NCI-H524 (cell line): ENCODE results near the gene MCL1.

Source experiments
- DNase-seq, 2 experiments: peaks; one replicate each; lab custom pipeline; 2025; lab: John Stamatoyannopoulos, UW

MCL1 gene

DNA sequence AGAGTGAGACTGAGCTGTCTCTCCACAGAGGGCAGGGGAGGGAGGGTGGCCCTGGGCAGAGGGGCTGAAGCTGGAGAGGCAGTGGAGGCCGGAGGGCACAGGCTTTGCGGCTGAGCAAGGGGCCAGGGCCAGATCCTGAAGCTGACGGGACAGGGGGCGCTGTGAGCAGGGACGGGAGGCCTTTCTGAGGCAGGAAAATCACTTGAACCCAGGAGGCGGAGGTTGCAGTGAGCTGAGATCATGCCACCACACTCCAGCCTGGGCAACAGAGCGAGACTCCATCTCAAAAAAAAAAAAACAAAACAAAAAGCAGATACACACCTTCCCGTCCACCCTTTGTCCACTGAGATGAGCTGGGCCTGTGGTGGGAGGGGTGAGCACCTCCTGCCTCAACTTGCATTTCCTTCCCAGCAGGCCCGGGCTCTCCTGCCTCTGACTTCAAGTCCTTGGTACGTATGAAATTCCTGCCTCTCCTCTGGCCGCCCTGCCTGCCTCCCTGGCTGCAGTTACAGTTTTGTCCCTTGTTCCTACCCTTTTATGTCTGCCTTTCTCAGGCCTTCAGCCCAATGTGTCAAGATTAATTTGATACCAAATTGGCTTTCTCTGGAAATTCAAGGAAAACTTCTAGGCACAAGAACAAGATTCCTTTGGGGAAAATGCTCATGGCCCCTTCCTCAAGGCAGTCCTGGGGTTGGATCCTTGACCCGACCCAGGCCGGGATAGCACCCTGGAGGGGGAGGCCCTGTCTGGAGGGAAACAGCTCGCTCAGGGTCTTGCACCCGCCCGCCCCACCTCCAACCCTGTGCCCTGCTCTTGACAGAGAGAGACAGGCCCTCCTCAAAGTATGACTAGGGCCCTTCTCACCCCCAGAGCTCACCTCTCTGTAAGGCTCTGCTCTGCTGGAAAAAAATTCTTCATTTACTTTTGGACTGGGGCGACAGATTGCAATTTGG is 41.4 kb downstream of the MCL1 start:
- no peak for DNase-seq

DNA sequence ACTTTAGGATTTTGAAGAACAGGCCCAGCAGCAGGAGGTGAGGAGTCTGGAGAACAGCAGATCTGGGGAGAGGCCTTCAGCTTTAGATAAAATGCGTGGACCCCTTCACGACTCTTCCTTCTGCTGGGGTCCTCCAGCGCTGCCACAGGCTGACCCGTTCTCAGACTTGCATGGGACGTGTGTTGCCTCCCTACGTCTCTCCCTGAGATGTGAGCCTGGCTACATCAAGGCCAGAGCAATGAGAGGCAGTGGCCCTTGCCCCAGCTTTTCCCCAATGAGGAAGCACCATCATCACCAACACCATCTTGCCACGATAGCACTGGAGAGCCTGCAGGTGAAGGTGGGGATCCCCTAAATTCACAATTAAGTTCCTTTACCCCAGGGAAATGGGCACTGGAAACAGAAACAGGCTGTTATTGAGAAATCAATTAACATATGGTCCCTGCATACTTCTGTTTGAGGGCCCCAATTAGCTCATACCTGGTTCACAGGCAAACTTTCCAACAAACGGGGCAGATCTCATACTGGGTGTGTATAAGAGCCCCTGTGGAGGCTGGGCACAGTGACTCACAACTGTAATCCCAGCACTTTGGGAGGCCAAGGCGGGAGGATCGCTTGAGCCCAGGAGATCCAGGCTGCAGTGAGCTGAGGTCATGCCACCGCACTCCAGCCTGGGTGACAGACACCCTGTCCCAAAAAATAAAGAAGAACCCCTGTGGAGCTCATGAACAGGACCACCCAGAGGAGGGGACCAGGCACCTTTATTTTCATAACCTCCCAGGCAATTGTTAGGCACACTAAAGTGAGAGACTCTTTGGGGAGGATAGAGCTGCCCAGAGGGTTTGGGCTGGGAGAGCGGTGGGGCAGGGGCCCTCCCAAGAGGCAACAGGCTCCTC is 42.3 kb downstream of the MCL1 start:
- no peak for DNase-seq

DNA sequence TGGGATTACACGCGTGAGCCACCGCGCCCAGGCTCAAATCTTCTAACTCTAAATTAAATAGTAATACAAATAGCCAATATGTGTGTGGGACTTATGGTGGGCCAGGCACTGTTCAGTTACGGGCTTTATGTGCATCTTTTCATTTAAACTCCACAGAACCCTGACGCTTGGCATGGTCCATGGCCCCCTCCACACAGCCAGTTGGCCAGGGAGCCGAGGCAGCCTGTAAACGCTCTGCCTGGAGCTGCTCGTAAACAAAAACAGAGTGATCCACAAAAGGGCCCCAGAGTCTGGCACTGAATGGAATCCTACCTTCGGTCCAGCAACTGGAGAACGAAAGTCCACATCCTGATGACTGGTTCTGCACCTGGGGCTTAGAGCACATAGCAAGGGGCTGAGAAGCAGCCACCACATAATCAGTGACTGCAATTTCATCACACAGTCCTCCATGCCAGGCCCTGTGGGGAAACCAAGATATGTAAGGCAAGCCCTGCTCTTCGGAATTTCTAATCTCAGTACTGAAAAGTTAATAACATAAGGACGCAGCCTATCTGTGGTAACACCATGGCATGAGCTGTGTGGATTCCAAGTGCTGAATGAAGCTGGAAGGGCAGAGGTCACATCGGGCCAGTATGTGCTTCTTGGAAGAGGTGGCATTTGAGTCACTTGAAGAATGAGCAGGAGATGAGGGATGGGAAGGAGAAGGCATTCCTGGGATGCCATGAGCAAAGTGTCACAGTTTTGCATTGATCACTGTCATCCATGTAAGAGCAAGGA is 43.7 kb downstream of the MCL1 start:
- no peak for DNase-seq

DNA sequence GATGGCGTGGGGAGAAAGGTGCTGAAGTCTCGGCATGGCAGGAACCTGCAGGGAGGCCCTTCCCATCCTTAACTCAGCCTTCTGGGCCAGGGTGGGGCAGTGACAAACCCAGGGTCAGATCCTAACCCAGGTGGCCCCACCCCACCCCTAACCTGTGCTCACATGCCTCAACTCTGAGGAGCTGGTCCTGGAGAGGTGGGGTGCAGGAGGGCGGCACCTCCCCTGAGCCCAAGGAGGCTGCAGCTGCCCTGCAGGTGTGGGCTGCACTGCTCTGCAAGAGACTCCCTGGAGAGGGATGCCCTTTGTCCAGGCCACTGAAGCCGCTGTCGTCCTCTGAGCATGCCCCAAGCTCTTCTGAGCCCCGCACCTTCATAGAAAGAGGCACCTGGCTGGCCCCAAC is 45.4 kb downstream of the MCL1 start:
- DNase-seq, result no peak

DNA sequence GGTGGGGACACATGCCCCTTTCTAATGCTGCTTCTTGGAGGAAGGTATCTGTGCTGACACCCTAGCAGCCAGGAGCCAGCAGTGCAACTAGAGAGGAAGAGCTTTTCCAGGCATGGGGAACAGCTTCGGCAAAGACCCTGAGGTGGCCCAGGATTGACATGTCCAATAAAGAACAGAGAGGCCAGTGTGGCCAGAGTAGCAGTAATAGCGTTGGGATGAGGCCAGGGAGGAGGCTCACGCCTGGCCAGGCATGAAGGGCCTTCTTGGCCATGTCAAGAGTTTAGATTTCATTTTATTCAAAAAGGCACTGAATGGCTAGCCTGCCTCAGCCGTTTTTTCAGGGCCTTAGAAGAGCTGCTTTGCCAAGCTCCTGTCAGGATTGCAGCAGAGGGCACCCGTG is 46.5 kb downstream of the MCL1 start:
- no peak for DNase-seq

DNA sequence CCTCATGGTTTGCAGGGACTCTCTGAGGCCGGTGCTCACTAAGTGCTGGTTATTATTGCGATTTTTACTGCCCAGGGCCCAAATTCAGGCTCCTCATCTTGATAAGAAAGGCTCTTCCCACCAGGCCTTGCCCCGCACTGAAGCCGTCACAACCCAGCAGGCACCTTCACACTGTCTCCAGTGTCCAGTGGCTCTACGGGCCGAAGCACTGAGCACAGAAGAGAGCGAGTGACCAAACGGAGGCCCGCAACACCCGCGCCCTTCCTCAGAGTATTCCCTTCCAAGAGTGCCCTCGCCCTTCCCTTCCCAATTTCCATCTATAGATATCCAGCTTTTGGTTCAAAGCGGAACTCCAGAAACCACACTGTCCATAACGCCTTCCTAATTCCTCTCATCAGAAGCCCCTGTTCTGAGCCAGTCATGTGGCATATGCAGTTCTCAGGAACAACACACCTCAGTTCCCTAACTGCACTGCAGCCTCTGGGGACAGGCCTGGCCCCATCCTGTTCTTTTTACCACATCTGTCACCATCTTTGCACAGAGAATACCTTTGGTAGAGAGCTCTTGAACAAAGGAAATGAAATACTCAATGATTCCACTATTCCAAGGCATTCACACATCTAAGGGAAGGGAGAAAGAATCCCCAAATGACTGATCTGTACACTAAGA is 48.8 kb downstream of the MCL1 start:
- no peak for DNase-seq

DNA sequence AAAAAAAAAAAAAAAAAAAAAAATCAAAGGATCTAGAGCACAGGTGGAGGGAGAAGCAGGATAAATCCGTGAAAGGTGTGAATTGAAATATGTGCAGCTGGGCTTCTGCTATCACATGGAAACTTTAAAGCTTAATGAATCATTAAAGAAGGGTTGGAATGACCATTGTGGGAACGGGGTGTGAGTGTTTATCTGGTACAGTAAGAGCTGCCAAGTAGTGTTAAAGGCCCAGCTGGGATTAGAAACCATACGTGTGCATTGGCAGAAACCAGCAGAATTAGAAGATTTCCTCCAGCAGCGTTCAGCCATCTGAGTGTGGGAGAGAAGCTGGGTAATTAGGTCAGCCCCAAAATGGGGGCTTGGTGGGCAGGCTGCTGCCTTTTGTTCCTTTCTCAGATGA is 50.4 kb downstream of the MCL1 start:
- no peak for DNase-seq

DNA sequence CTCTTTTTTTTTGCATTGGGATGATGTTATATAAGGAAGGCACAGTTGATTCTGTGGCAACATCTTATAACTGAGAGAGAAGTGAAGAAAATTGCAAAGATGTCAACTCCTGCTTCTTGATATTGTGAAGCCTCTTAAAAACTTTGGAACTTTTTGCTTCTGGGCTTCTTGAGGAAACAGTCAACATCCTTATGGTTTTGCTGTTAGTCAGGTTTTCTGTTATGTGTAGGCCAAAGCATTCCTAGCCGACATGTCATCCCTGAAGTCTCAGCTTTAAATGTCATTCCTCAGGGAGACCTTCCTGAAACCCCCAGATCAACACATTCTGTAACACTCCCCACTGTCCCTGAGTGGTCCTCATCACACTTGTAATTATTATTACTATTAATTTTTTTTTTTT is 51.2 kb downstream of the MCL1 start:
- no peak for DNase-seq

DNA sequence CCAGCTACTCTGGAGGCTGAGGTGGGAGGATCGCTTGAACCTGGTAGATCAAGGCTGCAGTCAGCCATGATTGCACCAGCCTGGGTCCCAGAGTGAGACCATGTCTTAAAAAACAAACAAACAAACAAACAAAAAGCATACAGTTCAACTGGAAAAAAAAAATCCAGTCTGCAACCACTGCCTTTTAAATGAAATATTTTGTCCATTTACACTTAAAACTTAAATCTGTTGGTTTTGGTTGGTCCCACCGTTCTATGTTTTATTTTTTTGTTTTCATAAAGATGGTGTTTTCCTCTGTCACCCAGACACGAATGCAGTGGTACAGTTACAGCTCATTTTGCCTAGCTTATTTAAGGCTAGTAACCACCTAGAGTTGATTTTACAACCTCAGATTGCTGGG is 54.1 kb downstream of the MCL1 start:
- DNase-seq, result no peak
